LNCaP clone FGC (cell line): ENCODE data around the gene DVL3.

Experiments
- DNase-seq: peaks from one replicate; pipeline ENCODE4 v3.0.0-alpha.2; 2011; ENCODE audit warnings: low read depth
- H3K4me3 ChIP-seq: 2 replicates; pipeline ENCODE4 v1.5.1; 2011; ENCODE audit warnings: mild to moderate bottlenecking, low read depth, low read length, control low read depth
- CTCF ChIP-seq: IDR thresholded peaks from 2 replicates; pipeline ENCODE4 v1.5.1; 2012; ENCODE audit warnings: mild to moderate bottlenecking; ENCODE audit not compliant: control insufficient read depth, insufficient read depth; ENCODE audit errors: extremely low read depth

Gene DVL3

DNA sequence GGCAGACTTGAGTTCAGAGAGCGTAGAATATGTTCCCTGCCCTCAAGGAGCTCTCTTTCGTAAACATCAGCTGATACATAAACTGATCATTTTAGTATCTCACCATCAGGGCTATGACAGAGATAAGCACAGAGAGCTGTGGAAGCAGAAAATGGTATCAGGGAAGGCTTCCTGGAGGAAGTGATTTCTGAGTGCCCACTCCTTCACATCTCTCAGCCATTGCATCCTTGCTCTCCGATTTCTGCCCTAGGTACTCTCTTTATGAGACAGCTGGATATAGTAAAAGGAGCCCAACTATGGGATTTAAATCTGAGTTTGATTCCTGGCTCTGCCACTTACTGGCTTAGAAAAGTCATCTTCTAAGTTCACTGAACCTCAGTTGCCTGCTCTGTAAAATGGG, 10.4 kb downstream of the DVL3 start:
- no peak for DNase-seq
- no peak for TF ChIP-seq CTCF
- no peak overlapping the region for H3K4me3 ChIP-seq

DNA sequence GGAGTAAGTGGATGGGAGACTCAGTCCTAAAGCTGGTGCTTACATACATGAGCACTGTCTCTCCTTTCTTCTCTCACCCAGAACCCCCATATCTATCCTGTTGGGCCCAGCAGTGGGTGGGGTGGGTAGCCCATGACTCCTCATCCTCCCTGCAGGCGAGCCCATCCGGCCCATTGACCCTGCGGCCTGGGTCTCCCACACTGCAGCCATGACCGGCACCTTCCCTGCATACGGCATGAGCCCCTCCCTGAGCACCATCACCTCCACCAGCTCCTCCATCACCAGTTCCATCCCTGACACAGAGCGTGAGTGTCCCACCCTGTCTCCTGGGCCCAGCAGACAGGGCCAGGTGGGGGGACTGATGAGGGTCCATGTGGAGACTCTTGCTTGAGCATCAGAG, 11.5 kb downstream of the DVL3 start:
- DNase-seq: no peak
- no peak overlapping the region for H3K4me3 ChIP-seq
- no peak for TF ChIP-seq CTCF

DNA sequence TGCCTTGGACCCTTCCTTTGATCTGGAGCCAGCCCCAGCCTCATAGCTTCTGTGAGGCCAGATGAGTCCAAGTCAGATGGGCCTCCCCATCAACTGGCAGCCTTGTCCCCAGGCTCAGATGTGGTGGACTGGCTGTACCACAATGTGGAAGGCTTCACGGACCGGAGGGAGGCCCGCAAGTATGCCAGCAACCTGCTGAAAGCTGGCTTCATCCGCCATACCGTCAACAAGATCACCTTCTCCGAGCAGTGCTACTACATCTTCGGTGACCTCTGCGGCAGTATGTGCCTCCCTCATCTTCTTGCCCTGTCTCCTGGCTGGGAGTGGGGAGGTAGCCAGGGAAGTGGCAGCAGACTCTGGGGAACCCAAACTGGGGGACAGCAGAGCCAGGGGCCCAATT, 12.6 kb downstream of the DVL3 start:
- H3K4me3 ChIP-seq: no peak overlapping the region
- DNase-seq: no peak
- no peak for TF ChIP-seq CTCF

- no peak for DNase-seq
- TF ChIP-seq CTCF: no peak
- H3K4me3 ChIP-seq: no peak overlapping the region
Measured at GRCh38 chr3:184168363-184169120, 13.4 kb downstream of the DVL3 start.

- TF ChIP-seq CTCF: no peak
- no peak for DNase-seq
- no peak overlapping the region for H3K4me3 ChIP-seq
Measured at GRCh38 chr3:184169896-184170875, 15.0 kb downstream of the DVL3 start.

- no peak overlapping the region for H3K4me3 ChIP-seq
- DNase-seq: no peak
- TF ChIP-seq CTCF: no peak
Measured at GRCh38 chr3:184171562-184171961, 16.4 kb downstream of the DVL3 start.
